C4-2B (cell line): Measurements from ENCODE around the gene TBL1XR1.

Experiments used
- ZFX ChIP-seq: fragments of 450-650 bp; IDR thresholded peaks from 2 replicates; pipeline ENCODE4 v1.6.1; 2017
- TF ChIP-seq, protein P1 (sequence below): fragments of 450-650 bp; conservative IDR thresholded peaks from 2 replicates; pipeline ENCODE4 v1.5.1; 2017; ENCODE audit warnings: mild to moderate bottlenecking

DNA sequence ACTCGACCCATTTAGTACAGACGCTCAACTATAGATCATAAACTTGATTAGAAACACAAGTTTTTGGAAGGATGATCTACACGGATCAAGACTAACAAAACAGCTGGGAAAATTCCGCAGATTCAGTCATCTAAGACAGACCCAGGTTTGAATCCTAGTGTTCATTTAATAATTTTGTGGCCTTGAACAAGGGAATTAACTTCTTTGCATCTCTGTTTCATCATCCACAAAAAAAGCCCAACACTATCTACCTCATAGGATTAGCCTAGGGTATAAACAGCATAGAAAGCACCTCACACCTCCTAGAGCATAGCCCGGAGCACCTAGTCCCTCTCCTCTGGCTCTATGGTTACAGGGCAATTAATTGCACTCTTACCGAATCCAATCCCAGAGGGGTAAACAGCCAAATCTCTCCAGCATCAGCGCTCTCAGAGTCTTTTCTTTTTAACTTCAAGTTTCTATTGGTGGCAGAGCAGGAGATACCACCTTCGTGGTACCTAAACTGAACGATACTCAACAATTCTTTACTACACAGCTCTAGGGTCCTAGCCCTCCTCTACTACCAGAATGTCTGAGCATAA, 3.5 kb downstream of the TBL1XR1 start:
- TF ChIP-seq, protein P1, sequence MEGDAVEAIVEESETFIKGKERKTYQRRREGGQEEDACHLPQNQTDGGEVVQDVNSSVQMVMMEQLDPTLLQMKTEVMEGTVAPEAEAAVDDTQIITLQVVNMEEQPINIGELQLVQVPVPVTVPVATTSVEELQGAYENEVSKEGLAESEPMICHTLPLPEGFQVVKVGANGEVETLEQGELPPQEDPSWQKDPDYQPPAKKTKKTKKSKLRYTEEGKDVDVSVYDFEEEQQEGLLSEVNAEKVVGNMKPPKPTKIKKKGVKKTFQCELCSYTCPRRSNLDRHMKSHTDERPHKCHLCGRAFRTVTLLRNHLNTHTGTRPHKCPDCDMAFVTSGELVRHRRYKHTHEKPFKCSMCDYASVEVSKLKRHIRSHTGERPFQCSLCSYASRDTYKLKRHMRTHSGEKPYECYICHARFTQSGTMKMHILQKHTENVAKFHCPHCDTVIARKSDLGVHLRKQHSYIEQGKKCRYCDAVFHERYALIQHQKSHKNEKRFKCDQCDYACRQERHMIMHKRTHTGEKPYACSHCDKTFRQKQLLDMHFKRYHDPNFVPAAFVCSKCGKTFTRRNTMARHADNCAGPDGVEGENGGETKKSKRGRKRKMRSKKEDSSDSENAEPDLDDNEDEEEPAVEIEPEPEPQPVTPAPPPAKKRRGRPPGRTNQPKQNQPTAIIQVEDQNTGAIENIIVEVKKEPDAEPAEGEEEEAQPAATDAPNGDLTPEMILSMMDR, result no peak
- no peak for TF ChIP-seq ZFX
